Esophagus muscularis mucosa (tissue), 3 donors: ENCODE results near the gene NWD2.

Source experiments
- POLR2A ChIP-seq: fragments of 450-650 bp; IDR thresholded peaks from one replicate; pipeline ENCODE4 v1.6.1; 2017; ENCODE audit warnings: antibody characterized with exemption, moderate library complexity, mild to moderate bottlenecking, low read depth
- POLR2AphosphoS5 ChIP-seq, 2 donors: sonication (generic); formaldehyde crosslinking; IDR thresholded peaks; one replicate each; pipeline ENCODE4 v1.6.1; 2017; ENCODE audit warnings: antibody characterized with exemption in 2 of 2
- TF ChIP-seq, protein P1 (sequence below), 3 experiments: fragments of 200-600 bp in 2 of 3; fragments of 450-650 bp in 1 of 3; sonication (generic) in 2 of 3; IDR thresholded peaks; one replicate each; pipeline ENCODE4 v1.5.1; 2017 to 2019; ENCODE audit warnings: antibody characterized with exemption in 3 of 3, mild to moderate bottlenecking in 2 of 3, moderate library complexity in 1 of 3

GRCh38 chr4:37447886-37448285 is 203.3 kb downstream of the NWD2 start:
- TF ChIP-seq POLR2AphosphoS5 (IDR thresholded peaks at IDR 0.05): no peak
- TF ChIP-seq, protein P1, sequence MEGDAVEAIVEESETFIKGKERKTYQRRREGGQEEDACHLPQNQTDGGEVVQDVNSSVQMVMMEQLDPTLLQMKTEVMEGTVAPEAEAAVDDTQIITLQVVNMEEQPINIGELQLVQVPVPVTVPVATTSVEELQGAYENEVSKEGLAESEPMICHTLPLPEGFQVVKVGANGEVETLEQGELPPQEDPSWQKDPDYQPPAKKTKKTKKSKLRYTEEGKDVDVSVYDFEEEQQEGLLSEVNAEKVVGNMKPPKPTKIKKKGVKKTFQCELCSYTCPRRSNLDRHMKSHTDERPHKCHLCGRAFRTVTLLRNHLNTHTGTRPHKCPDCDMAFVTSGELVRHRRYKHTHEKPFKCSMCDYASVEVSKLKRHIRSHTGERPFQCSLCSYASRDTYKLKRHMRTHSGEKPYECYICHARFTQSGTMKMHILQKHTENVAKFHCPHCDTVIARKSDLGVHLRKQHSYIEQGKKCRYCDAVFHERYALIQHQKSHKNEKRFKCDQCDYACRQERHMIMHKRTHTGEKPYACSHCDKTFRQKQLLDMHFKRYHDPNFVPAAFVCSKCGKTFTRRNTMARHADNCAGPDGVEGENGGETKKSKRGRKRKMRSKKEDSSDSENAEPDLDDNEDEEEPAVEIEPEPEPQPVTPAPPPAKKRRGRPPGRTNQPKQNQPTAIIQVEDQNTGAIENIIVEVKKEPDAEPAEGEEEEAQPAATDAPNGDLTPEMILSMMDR (IDR thresholded peaks at IDR 0.05): no peak
- TF ChIP-seq POLR2A: no peak
